ENCODE data around the gene SENP7.
A peak's percentile ranks its signal among the peaks of the same experiment; 100 is the strongest.
"Not testable (repeated sequence)": the region's sequence is repeated elsewhere in the genome, so short reads cannot be mapped to it uniquely, and the experiment has no call there.

SENP7 gene

DNA sequence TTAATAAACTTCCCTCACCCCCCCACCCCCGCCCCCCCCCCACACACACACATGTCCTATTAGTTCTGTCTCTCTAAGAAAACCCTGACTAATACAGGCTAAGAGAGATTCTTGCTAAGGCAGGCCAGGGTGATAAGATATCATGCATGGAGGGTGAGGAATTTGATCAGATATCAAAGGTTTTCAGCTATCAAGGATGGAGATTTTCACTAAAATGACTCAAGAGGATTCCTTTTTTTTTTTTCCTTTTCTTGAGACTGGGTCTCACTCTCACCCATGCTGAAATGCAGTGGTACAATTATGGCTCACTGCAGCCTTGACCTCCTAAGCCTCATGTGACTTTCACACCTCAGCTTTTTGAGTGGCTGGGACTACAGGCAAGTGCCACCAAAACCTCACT is 14.9 kb upstream of the SENP7 start:
- DNase-seq (ENCODE audit: low read depth): no peak

DNA sequence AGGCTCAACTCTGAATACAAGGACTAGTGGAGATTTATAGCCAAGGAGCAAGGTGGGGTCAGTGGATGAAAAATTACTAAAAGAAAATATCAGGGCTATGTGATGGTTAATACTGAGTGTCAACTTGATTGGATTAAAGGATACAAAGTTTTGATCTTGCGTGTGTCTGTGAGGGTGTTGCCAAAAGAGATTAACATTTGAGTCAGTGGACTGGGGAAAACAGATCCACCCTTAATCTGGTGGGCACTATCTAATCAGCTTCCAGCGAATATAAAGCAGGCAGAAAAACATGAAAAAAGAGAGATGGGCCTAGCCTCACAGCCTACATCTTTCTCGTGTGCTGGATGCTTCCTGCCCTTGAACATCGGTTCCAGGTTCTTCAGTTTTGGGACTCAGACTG is 14.4 kb upstream of the SENP7 start:
- no peak for DNase-seq (ENCODE audit: low read depth)

DNA sequence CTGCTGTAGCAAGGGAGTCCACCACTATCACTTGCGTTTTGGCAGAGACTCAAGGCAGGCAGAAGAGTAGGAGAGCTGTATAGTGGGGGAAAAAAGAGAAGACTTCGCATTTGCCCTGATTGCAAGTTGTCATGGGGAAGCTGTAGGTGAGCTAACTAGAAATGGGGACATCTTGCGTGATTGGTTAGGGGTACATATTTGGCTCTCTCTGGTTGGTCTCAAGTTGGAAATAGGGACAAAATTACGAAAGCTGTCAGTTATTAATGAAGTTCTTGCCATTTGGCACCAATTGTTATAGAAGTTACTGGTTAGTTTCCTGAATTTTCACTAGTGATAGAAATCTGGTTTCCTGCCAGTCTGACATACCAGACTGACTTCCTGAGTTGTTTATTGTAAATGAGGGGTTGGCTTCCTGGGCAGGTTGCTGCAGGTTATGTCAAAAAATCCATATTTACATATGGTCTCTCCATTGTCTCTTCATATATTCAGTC is 8.2 kb upstream of the SENP7 start:
- no peak for DNase-seq (ENCODE audit: low read depth)

DNA sequence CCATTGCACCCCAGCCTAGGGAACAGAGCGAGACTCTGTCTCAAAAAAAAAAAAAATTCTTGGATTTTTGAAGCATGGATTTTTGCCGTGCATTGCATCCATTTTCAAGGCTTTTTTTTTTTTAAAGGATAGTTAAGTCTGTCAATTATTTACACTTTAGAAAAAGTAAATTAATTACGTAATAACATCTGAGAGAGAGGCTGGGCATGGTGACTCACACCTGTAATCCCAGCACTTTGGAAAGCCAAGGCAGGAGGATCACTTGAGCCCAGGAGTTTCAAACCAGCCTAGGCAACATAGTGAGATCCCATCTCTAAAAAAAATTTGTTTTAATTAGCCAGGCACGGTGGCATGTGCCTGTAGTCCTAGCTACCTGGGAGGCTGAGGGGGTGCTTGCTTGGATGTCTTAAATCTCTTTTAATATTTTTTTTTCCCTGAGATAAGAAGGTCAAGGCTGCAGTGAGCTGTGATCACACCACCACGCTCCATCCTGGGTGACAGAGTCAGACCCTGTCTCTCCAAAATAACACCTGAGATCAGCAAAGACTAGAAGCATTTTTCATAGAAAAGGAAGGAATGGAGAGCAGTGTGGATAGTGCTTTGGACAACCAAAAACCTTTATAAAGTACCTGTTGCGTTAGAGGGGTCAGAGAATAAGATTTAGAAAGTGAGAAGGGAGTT is 6.8 kb upstream of the SENP7 start:
- DNase-seq (ENCODE audit: low read depth): no peak

DNA sequence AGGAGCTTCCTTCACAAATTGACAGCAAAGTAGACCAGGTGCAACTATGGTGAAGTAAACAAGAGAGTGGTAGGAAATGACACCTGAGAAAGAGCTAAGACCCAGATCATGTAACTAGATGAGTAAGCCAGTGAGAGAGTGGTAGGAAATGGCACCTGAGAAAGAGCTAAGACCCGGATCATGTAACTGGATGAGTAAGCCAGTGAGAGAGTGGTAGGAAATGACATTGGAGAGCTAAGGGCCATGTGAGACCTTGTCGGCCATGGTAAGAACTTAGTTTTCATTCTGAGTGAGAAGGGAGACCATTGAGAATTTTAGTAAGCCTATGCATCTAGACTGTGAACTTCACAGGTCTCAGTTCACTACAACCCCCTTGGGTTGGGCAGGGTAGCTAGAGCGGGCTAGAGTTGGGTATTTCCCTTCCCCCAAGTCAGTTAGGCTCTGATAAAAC is 5.4 kb upstream of the SENP7 start:
- no peak for DNase-seq (ENCODE audit: low read depth)

DNA sequence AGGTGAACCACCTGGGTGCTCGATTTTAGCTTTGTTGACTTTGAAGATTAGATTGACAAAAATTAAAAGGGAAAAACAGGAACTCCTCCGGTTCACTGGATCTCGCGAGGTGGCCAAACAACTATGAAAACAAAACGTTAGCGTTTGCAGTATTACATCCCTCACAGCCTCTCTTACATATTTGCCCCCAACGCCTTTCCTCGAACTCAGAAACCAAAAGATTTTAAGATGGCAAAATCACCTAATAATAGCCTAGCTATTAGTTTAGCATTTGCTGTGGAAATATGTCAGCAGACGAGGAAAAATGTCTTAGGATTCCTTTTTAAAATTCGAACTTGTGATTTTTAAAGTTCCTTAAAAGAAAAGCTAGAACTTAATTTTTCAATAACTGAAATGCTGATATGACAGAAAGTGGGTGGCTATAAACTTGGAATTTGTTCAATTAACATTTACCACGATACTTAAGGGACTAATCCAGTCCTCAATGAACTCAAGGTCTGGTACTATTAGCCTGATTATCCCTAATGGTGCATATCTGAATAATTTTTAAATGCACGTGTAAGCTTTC is 491 bp upstream of the SENP7 start:
- no peak for DNase-seq (ENCODE audit: low read depth)

DNA sequence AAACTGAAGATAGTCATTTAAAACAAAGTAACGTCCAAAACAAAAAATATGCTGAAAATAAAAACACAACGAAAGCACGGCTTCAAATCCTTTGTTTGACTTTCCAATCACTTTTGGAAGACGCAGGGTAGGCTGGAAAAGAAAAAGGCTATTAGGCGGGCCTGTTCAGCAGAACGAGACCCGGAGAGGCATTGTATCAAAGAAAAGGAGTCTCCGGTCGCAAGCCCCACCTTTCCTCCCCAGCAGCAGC is 691 bp downstream of the SENP7 start:
- no peak for DNase-seq (ENCODE audit: low read depth)

DNA sequence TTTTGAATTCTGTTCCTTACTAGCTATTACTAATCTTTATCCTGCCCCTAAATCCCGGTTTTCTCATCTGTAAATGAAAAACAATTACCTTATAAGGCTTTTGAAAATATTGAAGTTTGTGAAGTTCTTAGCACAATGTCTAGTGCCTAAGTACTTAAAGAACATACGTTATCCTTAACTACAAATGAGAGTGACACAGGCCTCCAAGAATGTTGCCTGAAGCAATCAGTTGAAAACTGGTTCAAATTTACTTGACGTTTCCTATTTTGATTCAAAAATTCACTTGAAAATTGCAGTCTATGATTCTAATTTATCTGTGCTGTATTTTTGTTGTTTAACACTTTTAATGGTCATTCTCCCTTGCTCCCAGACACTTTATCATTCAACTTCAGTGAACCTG is 3.2 kb downstream of the SENP7 start:
- peak; percentile 25 for DNase-seq (ENCODE audit: low read depth)

DNA sequence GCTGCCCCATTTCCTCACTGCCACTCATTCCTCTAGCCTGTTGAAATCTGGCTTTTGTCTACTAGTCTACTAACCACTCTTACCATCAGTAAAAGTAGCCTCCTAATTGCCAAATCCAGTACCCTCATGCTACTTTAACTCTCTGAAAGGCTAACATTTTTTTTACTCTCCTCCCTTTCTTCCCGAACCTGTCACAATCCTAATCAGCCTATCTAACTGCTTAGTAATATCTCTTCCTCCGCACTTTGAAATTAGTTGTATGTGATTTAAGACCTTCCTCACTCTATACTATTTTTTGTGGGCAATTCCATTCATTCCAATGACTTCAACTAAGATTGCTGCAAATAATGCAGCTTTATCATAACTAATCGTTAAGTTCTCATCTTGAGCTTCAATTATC is 3.7 kb downstream of the SENP7 start:
- DNase-seq (ENCODE audit: low read depth): no peak

DNA sequence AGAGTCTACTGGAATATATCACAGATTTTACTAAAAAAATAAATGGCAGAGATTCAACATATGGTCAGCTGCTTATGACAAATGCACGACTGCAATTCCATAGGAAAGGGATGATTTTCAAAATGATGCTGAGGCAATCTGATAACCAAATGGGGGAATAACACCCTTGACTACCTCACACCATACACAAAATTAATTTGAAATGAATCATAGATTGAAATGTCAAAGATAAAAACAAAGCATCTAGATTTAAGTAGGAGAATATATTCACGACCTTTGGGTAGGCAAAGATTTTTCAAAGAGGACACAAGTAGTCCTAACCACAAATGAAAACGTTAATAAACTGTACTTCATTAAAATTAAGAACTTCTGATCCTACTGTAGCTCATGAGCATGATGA is 11.2 kb downstream of the SENP7 start:
- no peak for DNase-seq (ENCODE audit: low read depth)

DNA sequence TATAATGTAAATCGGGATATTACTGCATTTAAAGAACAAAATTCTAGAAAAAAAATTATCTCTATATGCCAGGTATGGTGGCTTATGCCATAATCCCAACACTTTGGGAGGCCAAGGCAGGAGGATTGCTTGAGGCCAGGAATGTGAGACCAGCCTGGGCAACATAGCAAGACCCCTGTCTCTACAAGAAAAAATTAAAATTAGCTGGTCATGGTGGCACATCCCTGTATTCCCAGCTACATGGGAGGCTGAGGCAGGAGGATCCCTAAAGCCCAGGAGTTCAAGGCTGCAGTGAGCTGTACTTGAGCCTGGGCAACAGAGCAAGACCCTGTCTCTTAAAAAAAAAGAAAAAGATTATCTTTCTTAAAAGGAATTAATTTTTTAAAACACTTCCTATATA is 12.8 kb downstream of the SENP7 start:
- DNase-seq (ENCODE audit: low read depth): no peak

DNA sequence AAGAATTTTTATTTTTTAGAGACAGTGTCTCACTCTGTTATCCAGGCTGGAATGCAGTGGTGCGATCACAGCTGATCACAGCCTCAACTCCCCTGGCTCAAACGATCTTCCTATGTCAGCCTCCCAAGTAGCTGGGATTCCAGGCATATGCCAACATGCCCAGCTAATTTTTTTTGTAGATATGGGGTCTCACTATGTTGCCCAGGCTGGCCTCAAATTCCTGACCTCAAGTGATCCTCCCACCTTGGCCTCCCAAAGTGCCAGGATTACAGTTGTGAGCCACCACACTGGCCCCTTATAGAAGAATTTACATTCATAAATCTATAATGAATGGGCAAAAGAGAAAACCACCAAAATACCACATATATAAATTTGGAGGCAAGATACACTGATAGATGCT is 15.2 kb downstream of the SENP7 start:
- no peak for DNase-seq (ENCODE audit: low read depth)

DNA sequence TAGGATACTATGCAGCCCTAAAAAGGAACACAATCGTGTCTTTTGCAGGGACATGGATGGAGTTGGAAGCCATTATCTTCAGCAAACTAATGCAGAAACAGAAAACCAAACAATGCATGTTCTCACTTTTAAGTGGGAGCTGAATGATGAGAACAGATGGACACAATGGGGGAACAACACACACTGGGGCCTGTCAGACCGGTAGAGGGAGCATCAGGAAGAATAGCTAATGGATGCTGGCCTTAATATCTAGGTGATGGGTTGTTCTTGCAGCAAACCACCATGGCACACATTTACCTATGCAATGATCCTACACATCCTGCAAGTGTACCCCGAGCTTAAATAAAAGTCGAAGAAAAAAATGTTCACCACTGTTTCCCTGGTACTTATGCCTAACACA is 17.5 kb downstream of the SENP7 start:
- DNase-seq (ENCODE audit: low read depth): no peak

DNA sequence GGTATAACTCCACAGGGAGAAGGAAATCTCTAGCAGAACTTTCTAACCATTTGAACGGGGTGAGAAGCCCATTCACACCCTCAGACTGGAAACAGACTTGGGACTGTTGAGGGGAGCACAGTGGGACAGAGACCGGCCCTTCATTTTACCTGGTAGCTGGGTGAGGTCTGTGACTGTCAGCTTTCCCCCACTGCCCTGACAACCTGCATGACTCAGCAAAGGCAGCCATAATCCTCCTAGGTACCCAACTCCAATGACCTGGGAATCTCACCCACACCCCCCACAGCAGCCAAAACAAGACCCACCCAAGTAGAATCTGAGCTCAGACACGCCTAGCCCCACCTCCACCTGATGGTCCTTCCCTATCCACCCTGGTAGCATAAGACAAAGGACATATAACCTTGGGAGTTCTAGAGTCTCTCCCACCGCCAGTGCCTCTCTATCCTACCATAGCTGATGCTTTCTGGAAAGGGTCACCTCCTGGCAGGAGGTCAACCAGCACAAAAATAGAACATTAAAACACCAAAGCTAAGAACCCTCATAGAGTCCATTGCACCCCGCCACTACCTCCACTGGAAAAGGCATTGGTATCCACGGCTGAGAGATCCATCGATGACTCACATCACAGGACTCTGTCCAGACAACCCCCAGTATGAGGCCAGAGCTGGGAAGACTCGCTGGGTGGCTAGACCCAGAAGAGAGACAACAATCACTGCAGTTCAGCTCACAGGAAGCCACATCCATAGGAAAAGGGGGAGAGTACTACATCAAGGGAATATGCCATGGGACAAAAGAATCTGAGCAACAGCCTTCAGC is 28.0 kb downstream of the SENP7 start:
- no peak for DNase-seq (ENCODE audit: low read depth)

DNA sequence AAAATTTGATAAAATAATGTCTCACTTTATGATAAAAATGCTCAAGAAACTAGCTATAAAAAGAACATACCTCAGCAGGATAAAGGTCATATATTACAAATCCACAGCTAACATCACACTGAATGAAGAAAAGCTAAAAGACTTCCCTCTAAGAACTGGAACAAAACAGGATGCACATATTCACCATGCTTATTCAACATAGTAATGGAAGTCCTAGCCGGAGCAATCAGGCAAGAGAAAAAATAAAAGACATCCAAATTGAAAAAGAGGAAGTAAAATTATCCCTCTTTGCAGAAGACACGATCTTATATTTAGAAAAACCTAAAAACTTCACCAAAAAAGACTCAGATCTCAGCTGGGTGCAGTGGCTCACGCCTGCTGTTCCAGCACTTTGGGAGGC is 34.0 kb downstream of the SENP7 start:
- DNase-seq (ENCODE audit: low read depth): no peak

DNA sequence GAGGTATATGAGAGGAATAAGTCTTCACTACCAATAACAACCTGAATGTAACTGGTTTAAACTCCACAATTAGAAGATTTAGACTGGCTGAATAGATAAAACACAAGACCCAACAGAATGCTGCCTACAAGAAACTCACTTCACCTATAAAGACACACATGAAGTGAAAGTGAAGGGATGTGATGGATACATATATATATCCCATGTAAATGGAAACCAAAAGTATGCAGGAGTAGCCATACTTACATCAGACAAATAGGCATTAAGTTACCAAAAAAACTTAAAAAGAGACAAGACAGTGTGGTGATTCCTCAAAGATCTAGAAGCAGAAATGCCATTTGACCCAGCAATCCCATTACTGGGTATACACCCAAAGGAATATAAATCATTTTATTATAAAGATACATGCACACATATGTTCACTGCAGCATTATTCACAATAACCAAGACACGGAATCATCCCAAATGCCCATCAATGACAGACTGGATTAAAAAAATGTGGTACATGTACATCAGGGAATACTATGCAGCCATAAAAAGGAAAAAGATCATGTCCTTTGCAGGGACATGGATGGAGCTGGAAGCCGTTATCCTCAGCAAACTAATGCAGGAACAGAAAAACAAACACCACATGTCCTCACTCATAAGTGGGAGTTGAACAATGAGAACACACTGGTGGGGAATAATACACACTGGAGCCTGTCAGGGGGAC is 38.0 kb downstream of the SENP7 start:
- DNase-seq (ENCODE audit: low read depth): not testable (repeated sequence)

DNA sequence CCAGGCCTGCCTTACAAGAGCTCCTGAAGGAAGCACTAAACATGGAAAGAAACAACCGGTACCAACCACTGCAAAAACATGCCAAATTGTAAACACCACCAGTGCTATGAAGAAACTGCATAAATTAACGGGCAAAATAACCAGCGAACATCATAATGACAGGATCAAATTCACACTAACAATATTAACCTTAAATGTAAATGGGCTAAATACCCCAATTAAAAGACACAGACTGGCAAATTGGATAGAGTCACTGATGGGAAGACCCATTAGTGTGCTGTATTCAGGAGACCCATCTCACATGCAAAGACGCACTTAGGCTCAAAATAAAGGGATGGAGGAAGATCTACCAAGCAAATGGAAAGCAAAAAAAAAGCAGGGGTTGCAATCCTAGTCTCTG is 44.3 kb downstream of the SENP7 start:
- not testable (repeated sequence) for DNase-seq (ENCODE audit: low read depth)

DNA sequence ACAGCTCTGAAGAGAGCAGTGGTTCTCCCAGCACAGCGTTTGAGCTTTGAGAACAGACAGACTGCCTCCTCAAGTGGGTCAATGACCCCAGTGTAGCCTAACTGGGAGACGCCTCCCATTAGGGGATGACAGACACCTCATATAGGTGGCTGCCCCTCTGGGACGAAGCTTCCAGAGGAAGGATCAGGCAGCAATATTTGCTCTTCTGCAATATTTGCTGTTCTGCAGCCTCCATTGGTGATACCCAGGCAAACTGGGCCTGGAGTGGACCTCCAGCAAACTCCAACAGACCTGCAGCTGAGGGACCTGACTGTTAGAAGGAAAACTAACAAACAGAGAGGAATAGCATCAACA is 45.7 kb downstream of the SENP7 start:
- DNase-seq (ENCODE audit: low read depth): not testable (repeated sequence)

DNA sequence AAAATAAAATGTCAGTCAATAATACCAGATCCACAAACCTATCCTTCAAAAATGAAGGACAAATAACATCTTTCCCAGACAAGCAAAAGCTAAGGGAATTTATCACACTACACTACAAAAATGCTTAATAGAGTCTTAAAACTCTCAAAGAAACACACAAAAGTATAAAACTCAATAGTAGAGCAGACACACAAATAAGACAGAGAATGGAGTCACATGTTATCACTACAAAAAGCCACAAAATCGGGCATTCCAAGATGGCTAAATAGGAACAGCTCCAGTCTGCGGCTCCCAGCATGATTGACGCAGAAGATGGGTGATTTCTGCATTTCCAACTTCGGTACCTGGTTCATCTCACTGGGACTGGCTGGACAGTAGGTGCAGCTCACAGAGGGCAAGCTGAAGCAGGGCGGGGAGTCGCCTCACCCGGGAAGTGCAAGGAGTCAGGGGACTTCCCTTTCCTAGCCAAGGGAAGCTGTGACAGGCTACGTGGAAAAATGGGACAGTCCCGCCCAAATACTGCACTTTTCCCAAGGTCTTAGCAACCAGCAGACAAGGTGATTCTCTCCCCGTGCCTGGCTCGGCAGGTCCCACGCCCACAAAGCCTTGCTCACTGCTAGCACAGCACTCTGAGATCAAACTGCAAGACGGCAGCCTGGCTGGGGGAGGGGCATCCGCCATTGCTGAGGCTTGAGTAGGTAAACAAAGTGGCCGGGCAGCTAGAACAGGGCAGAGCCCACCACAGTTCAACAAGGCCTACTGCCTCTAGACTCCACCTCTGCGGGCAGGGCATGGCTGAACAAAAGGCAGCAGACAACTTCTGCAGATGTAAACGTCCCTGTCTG is 46.3 kb downstream of the SENP7 start:
- no peak for DNase-seq (ENCODE audit: low read depth)

DNA sequence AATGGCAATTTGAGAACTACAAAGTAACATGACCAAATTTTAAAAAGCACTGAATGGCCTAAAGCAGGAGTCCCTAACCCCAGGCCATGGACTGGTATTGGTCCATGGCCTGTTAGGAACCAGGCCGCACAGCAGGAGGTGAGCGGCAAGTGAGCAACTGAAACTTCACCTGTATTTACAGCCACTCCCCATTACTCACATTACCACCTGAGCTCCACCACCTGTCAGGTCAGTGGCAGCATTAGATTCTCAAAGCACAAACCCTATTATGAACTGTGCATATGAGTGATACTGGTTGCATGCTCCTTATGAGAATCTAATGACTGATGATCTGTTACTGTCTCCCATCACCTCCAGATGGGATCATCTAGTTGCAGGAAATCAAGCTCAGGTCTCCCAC is 48.8 kb downstream of the SENP7 start:
- DNase-seq (ENCODE audit: low read depth): no peak

DNA sequence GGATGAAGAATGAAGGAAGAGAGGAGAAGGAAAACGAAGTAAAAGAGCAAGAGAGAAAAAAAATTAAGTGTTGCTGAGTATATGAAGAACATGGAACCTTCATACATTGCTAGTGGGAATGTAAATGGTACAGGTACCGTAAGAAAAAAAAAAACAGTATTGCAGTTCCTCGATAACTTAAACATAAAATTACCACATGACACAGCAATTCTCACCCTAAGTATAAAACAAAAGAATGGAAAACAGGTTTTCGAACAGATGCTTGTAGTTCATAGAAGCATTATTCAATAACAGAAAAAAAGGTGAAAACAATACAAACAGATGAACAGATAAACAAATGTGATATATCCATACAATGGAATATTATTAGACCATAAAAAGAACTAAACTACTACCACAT is 51.6 kb downstream of the SENP7 start:
- no peak for DNase-seq (ENCODE audit: low read depth)

DNA sequence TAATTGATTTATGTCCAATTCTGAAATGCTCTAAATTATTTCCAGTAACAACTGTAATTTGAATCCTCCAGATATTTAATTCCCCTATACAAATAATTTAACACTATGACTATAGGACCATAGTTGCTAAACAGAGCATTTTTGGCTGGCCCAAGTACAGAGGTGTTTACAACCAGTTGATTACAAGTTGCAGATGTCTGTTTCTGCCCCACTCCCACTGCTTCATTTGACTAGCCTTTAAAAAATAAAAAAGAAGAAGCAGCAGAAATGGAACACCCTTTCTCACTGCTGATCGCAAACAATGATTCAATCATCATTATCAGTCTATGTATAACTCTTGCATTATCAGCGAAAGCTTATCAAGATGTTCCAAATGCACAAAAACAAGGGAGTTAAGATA is 54.6 kb downstream of the SENP7 start:
- no peak for DNase-seq (ENCODE audit: low read depth)
